BLaER1 (cell line): ENCODE results near the gene SLC25A45.
A peak's percentile ranks its signal among the peaks of the same experiment; 100 is the strongest.

Experiments used
- H3K27ac ChIP-seq: shearing (Covaris generic); formaldehyde crosslinking; 2 replicates; pipeline ENCODE4 v1.8.1; 2022
- H3K27me3 ChIP-seq: shearing (Covaris generic); formaldehyde crosslinking; 2 replicates; pipeline ENCODE4 v1.8.1; 2022
- H3K36me3 ChIP-seq: shearing (Covaris generic); formaldehyde crosslinking; 2 replicates; pipeline ENCODE4 v1.8.1; 2022
- H3K4me1 ChIP-seq: shearing (Covaris generic); formaldehyde crosslinking; 2 replicates; pipeline ENCODE4 v1.8.1; 2022
- H3K4me2 ChIP-seq: shearing (Covaris generic); formaldehyde crosslinking; 2 replicates; pipeline ENCODE4 v1.8.1; 2022
- H3K4me3 ChIP-seq: shearing (Covaris generic); formaldehyde crosslinking; 2 replicates; pipeline ENCODE4 v1.8.1; 2022
- H3K9ac ChIP-seq: shearing (Covaris generic); formaldehyde crosslinking; 2 replicates; pipeline ENCODE4 v1.8.1; 2022
- H3K9me3 ChIP-seq: shearing (Covaris generic); formaldehyde crosslinking; 2 replicates; pipeline ENCODE4 v1.8.1; 2022
- H4K20me1 ChIP-seq: shearing (Covaris generic); formaldehyde crosslinking; 2 replicates; pipeline ENCODE4 v1.8.1; 2022
- Cebpa-rat ChIP-seq: shearing (Covaris generic); IDR thresholded peaks from 2 replicates; pipeline ENCODE4 v1.8.1; 2022

Gene SLC25A45

DNA sequence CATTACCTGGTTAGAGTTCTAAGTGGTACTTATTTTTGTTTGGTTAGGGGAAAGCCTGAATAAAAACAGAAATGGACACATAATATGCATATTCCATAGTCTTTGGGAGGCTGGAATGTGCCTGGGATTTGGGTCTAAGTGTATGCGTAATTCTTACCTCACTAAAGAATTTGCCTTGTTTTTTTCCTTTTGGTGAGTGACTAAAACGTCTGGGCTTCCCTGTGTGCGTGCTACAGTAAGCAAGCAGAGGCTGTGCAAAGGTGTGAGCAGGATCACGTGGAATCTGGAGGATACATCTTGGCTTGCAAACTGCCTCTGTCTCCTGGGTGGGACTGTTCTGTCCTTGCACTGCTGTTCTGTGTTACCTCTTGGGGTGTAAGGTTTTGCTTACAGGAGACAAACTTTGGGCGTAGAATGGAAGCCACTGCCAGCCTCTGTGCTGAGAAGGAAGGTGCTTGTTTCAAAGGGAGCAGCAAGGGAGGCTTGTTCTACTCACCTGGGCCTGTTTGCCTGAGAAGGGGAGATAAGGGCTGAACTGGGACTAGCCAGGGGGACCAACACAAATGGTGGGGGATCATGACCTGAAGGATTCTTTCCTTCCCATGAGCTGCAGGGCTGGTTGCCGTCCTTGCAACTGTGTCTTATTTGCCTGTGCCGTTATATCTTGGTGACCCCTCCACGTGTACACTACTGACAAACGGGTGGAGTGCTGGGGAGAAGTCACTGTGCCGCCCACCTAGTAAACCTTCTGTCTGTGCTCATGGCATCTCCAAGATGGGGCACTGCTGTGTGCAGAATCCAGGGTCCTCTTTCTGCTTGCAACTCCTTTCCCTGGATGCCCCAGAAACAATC lies 44.6 kb upstream of the SLC25A45 start:
- H3K27me3 ChIP-seq, result no peaks in the 10 kb centered on the region
- peak overlapping the region; percentile 99 for H3K9ac ChIP-seq
- H3K4me1 ChIP-seq, result peaks cover 60% of the 10 kb centered on the region
- H3K36me3 ChIP-seq, result peaks cover 14% of the 10 kb centered on the region
- H3K4me2 ChIP-seq, result peak overlapping the region; percentile 94
- peak overlapping the region; percentile 99 for H3K27ac ChIP-seq
- no peak for TF ChIP-seq Cebpa-rat
- peak overlapping the region; percentile 90 for H3K4me3 ChIP-seq
- H4K20me1 ChIP-seq, result peaks cover 93% of the 10 kb centered on the region
- H3K9me3 ChIP-seq, result no peaks in the 10 kb centered on the region

DNA sequence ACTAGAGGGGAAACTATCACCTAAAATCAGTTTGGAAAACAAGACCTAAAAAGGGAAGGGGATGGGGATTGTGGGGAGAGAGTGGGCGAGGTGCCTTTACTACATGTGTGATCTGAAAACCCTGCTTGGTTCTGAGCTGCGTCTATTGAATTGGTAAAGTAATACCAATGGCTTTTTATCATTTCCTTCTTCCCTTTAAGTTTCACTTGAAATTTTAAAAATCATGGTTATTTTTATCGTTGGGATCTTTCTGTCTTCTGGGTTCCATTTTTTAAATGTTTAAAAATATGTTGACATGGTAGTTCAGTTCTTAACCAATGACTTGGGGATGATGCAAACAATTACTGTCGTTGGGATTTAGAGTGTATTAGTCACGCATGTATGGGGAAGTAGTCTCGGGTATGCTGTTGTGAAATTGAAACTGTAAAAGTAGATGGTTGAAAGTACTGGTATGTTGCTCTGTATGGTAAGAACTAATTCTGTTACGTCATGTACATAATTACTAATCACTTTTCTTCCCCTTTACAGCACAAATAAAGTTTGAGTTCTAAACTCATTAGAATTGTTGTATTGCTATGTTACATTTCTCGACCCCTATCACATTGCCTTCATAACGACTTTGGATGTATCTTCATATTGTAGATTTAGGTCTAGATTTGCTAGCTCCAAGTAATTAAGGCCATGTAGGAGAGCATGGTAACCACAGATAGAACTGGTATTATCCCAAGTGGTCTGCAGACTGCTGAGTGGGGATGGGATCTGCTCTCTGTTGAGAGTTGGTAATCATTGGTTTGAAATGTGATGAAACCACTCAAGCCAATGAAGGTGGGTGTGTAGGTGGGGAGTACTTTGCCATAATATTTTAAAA lies 43.8 kb upstream of the SLC25A45 start:
- peak overlapping the region; percentile 99 for H3K9ac ChIP-seq
- no peaks in the 10 kb centered on the region for H3K9me3 ChIP-seq
- H3K4me1 ChIP-seq, result peaks cover 56% of the 10 kb centered on the region
- H3K27ac ChIP-seq, result peak overlapping the region; percentile 99
- H3K4me3 ChIP-seq, result peak overlapping the region; percentile 90
- TF ChIP-seq Cebpa-rat, result peak; percentile 21; the same call in 1 of the 2 replicates
- no peaks in the 10 kb centered on the region for H3K27me3 ChIP-seq
- peaks cover 85% of the 10 kb centered on the region for H4K20me1 ChIP-seq
- H3K36me3 ChIP-seq, result peaks cover 14% of the 10 kb centered on the region
- peak overlapping the region; percentile 94 for H3K4me2 ChIP-seq

DNA sequence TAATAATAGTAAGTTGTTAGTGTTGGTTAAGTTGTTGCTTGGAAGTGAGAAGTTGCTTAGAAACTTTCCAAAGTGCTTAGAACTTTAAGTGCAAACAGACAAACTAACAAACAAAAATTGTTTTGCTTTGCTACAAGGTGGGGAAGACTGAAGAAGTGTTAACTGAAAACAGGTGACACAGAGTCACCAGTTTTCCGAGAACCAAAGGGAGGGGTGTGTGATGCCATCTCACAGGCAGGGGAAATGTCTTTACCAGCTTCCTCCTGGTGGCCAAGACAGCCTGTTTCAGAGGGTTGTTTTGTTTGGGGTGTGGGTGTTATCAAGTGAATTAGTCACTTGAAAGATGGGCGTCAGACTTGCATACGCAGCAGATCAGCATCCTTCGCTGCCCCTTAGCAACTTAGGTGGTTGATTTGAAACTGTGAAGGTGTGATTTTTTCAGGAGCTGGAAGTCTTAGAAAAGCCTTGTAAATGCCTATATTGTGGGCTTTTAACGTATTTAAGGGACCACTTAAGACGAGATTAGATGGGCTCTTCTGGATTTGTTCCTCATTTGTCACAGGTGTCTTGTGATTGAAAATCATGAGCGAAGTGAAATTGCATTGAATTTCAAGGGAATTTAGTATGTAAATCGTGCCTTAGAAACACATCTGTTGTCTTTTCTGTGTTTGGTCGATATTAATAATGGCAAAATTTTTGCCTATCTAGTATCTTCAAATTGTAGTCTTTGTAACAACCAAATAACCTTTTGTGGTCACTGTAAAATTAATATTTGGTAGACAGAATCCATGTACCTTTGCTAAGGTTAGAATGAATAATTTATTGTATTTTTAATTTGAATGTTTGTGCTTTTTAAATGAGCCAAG lies 42.9 kb upstream of the SLC25A45 start:
- Histone ChIP-seq H3K36me3 (peaks cover 14% of the 10 kb centered on the region), H3K4me1 (peaks cover 56% of the 10 kb centered on the region), H3K27ac (peak overlapping the region; percentile 99), H3K9me3 (no peaks in the 10 kb centered on the region), H3K27me3 (no peaks in the 10 kb centered on the region), H3K4me2 (peak overlapping the region; percentile 94), H3K9ac (peak overlapping the region; percentile 99), H4K20me1 (peaks cover 76% of the 10 kb centered on the region), H3K4me3 (peak overlapping the region; percentile 90)
- no peak for TF ChIP-seq Cebpa-rat

DNA sequence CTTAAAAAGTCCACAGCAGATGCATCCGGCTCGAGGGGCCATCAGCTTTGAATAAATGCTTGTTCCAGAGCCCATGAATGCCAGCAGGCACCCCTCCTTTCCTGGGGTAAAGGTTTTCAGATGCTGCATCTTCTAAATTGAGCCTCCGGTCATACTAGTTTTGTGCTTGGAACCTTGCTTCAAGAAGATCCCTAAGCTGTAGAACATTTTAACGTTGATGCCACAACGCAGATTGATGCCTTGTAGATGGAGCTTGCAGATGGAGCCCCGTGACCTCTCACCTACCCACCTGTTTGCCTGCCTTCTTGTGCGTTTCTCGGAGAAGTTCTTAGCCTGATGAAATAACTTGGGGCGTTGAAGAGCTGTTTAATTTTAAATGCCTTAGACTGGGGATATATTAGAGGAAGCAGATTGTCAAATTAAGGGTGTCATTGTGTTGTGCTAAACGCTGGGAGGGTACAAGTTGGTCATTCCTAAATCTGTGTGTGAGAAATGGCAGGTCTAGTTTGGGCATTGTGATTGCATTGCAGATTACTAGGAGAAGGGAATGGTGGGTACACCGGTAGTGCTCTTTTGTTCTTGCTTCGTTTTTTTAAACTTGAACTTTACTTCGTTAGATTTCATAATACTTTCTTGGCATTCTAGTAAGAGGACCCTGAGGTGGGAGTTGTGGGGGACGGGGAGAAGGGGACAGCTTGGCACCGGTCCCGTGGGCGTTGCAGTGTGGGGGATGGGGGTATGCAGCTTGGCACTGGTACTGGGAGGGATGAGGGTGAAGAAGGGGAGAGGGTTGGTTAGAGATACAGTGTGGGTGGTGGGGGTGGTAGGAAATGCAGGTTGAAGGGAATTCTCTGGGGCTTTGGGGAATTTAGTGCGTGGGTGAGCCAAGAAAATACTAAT lies 42.0 kb upstream of the SLC25A45 start:
- Histone ChIP-seq H3K36me3 (peaks cover 14% of the 10 kb centered on the region), H3K4me3 (peak overlapping the region; percentile 90), H4K20me1 (peaks cover 67% of the 10 kb centered on the region), H3K4me2 (peak overlapping the region; percentile 94), H3K4me1 (peaks cover 56% of the 10 kb centered on the region), H3K27ac (peak overlapping the region; percentile 99), H3K27me3 (no peaks in the 10 kb centered on the region), H3K9ac (peak overlapping the region; percentile 99), H3K9me3 (no peaks in the 10 kb centered on the region)
- no peak for TF ChIP-seq Cebpa-rat

GRCh38 chr11:65423516-65424204 lies 41.2 kb upstream of the SLC25A45 start:
- Histone ChIP-seq H3K36me3 (peaks cover 14% of the 10 kb centered on the region), H3K27ac (peak overlapping the region; percentile 99), H3K9me3 (no peaks in the 10 kb centered on the region), H3K27me3 (no peaks in the 10 kb centered on the region), H3K4me2 (peak overlapping the region; percentile 94), H4K20me1 (peaks cover 59% of the 10 kb centered on the region), H3K4me1 (peaks cover 52% of the 10 kb centered on the region), H3K9ac (peak overlapping the region; percentile 99), H3K4me3 (peak overlapping the region; percentile 90)
- no peak for TF ChIP-seq Cebpa-rat

GRCh38 chr11:65422633-65423515 lies 40.4 kb upstream of the SLC25A45 start, which contains the start of gene NEAT1:
Gene NEAT1 (plus strand): TSS chr11:65422798.
- no peak; the same call in 1 of the 2 replicates for TF ChIP-seq Cebpa-rat
- Histone ChIP-seq H3K27ac (peak within 1 kb of the TSS; percentile 99), H3K9ac (peak within 1 kb of the TSS; percentile 99), H3K9me3 (no peaks in the 10 kb centered on the region), H3K4me1 (peaks cover 52% of the 10 kb centered on the region), H3K4me2 (peak within 1 kb of the TSS; percentile 94), H3K4me3 (peak within 1 kb of the TSS; percentile 90), H3K27me3 (no peaks in the 10 kb centered on the region), H4K20me1 (peaks cover 52% of the 10 kb centered on the region), H3K36me3 (peaks cover 14% of the 10 kb centered on the region)

DNA sequence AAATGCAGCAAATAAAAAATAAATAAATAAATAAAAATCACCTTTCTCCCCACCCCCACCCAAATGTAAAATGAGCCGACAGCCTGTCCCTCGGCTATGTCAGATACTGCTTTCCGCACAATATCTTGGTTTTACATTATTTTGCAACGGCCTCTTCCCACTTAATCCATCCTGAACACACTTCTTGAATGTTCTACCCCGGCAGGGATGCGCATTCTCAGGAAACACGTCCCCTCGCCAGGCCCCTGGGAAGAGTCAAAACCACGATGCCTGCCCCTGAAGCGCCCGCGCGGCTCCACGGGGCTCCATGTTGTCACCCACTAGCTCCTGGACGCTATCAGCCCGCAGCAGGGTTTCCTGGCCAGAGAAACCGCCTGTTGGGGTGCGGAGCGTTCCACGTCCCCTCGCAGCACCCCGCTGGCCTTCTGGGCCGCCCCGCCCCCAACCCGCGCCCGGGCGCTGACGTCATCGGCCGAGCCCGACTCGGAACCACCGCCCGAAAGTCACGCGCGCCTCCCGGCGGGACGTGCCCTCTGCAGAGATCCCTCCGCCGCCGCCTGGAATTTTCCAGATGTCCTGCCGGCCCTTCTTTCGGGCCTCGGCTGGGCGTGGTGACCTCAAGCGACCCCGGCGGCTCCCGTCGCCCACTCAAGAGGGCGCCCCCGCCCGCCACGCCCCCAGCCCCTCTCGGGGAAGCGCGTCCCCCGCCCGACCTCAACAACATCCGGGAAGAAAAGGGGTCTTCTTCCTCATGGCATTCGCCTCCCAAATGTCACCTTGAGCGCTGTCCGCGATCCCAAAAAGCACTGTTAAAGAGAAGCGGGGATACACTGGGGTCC lies 39.6 kb upstream of the SLC25A45 start:
- H3K36me3 ChIP-seq, result peaks cover 6% of the 10 kb centered on the region
- H3K4me2 ChIP-seq, result peak overlapping the region; percentile 94
- H3K27me3 ChIP-seq, result no peaks in the 10 kb centered on the region
- peak overlapping the region; percentile 90 for H3K4me3 ChIP-seq
- no peak for TF ChIP-seq Cebpa-rat
- H3K4me1 ChIP-seq, result peaks cover 52% of the 10 kb centered on the region
- H3K27ac ChIP-seq, result peak overlapping the region; percentile 99
- H3K9me3 ChIP-seq, result no peaks in the 10 kb centered on the region
- peak overlapping the region; percentile 99 for H3K9ac ChIP-seq
- peaks cover 43% of the 10 kb centered on the region for H4K20me1 ChIP-seq
